ENCODE measurements around the gene PANK3. TPM values are rescaled to one million over a fixed set of nuclear protein-coding genes. Genes with fewer than 3 reads are reported as not detected.

PANK3 gene
- total RNA-seq, 2 experiments from 2014 or later = 58.7 to 60.6 TPM

DNA sequence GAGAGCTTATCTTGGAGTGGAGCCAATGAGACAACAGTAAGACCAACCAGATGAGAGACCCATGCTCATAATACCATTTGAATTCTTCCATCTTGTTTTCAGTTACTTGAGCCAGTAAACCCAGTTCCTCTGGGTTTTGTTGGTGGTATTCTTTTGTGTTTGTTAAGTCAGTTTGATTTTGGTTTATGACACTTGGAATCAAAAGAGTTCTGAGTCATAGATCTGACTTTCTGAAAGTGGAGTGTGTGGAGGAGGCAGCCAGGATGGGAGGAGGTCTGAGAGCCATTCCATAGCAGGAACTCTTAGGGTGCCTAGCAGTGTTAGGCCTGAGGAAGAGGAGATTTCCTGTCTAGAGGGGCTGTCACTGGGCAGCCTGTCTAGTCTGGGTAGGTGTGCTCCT is 24.6 kb upstream of the PANK3 start:
- H3K9me3 Mint-ChIP-seq = no peaks in the 10 kb centered on the region
- ATAC-seq (no peak), DNase-seq (no peak)
- CTCF ChIA-PET = no interaction called here
- peaks cover 10% of the 10 kb centered on the region for H3K4me1 Mint-ChIP-seq (ENCODE audit: low read depth)
- no peaks in the 10 kb centered on the region for H3K36me3 Mint-ChIP-seq (ENCODE audit: low read depth)
- TF ChIP-seq CTCF (IDR thresholded peaks at IDR 0.05) = no peak
- H3K27me3 Mint-ChIP-seq = no peaks in the 10 kb centered on the region
- intact Hi-C loops (cut with micrococcal nuclease) = no loop called here
- no peak overlapping the region for H3K4me3 Mint-ChIP-seq
- H3K27ac Mint-ChIP-seq = no peak overlapping the region
- POLR2A ChIA-PET = no interaction called here

DNA sequence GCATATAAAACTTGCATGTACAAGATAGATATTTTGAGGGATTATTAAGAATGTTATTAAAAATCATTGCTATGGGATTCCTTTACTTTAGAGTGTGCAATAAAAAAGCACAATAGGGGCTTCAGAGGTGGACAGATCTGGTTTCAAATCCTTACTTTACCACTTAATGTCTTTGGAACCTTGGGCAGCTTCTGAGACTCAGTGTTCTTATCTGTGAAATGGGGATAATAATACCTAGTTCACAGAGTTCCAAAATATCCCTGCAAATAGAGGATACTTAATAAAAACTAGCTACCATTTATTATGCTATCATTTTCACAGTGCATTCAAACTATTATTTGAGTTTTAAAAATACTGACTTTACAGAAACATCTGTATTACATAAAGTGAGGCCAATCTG is 23.3 kb upstream of the PANK3 start:
- CTCF ChIA-PET = no interaction called here
- no peaks in the 10 kb centered on the region for H3K36me3 Mint-ChIP-seq (ENCODE audit: low read depth)
- DNase-seq = no peak

DNA sequence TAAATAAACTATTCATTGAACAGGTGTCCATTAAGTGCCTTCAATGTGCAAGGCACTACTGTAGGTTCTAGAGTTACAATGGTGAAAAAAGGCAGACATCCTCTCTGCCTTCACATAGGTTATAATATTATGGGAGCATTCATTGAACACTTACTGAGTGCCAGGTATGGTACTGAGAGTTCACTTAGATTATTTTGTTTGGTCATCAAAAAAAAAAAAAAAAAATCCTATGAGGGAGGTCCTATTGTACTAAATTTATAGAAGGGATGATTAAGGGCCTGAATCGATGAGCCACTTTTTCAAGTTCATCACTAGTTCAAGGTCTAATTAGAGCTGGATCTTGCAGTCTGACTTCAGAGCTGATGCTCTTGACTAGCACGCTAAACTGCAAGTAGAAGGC is 22.8 kb upstream of the PANK3 start:
- Mint-ChIP-seq H3K4me3 (no peak overlapping the region), H3K27me3 (peaks cover 7% of the 10 kb centered on the region), H3K36me3 (ENCODE audit: low read depth) (no peaks in the 10 kb centered on the region), H3K9me3 (peaks cover 2% of the 10 kb centered on the region), H3K4me1 (ENCODE audit: low read depth) (no peaks in the 10 kb centered on the region), H3K27ac (no peak overlapping the region)
- no peak for DNase-seq
- no peak for TF ChIP-seq CTCF (IDR thresholded peaks at IDR 0.05)
- ATAC-seq = no peak
- intact Hi-C loops (cut with micrococcal nuclease) = no loop called here
- CTCF ChIA-PET = no interaction called here
- POLR2A ChIA-PET = no interaction called here

More for the DNA sequence above, 23.3 kb upstream of the PANK3 start:
- TF ChIP-seq CTCF (IDR thresholded peaks at IDR 0.05) = no peak
- Mint-ChIP-seq H3K27ac (no peak overlapping the region), H3K4me3 (no peak overlapping the region), H3K4me1 (ENCODE audit: low read depth) (no peaks in the 10 kb centered on the region), H3K9me3 (no peaks in the 10 kb centered on the region), H3K27me3 (peaks cover 5% of the 10 kb centered on the region)
- intact Hi-C loops (cut with micrococcal nuclease) = no loop called here
- no peak for ATAC-seq
- POLR2A ChIA-PET = no interaction called here

DNA sequence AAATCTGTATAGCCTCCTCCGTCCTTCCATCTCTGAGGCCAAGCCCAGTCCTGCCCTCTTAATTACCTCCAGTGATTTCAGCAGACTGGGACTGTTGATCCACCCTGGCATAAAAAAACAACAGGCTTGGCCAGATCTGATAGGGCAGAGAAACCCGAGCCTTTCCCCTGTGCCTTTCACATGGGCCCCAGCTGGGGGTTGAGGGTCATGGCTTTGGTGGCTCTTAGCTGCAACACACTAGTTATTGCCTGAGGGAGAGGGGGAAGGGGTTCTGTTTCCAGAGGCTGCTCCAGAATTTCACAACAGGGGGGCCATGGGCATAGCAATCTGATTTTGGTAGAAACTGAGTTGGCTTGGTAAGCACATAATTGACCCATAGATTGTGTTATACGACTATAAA is 21.2 kb upstream of the PANK3 start:
- intact Hi-C loops (cut with micrococcal nuclease) = no loop called here
- ChIA-PET POLR2A (no interaction called here), CTCF (no interaction called here)
- Mint-ChIP-seq H3K27ac (no peak overlapping the region), H3K4me1 (ENCODE audit: low read depth) (no peaks in the 10 kb centered on the region), H3K36me3 (ENCODE audit: low read depth) (peaks cover 3% of the 10 kb centered on the region), H3K9me3 (peaks cover 2% of the 10 kb centered on the region), H3K4me3 (no peak overlapping the region), H3K27me3 (peaks cover 16% of the 10 kb centered on the region)
- TF ChIP-seq CTCF (IDR thresholded peaks at IDR 0.05) = no peak
- DNase-seq = no peak
- no peak for ATAC-seq

- Mint-ChIP-seq H3K36me3 (ENCODE audit: low read depth) (peaks cover 3% of the 10 kb centered on the region), H3K27me3 (peaks cover 17% of the 10 kb centered on the region), H3K4me1 (ENCODE audit: low read depth) (no peaks in the 10 kb centered on the region), H3K4me3 (no peak overlapping the region), H3K27ac (no peak overlapping the region), H3K9me3 (peaks cover 2% of the 10 kb centered on the region)
- no peak for DNase-seq
- POLR2A ChIA-PET = no interaction called here
- intact Hi-C loops (cut with micrococcal nuclease) = no loop called here
- TF ChIP-seq CTCF (IDR thresholded peaks at IDR 0.05) = no peak
- CTCF ChIA-PET = no interaction called here
- ATAC-seq = no peak
Observed at GRCh38 chr5:168599826-168600225, 20.7 kb upstream of the PANK3 start.

All from activated CD8-positive, alpha-beta T cell treated with anti-CD3 and anti-CD28 coated beads for 36 hours (primary cell).